ENCODE results near the gene CAPG. TPM values are rescaled to one million over a fixed set of nuclear protein-coding genes. Genes with fewer than 3 reads are reported as not detected.

Gene CAPG
- total RNA-seq, 3 donors from 2014 or later: 9.1 to 10.9 (median 9.5) TPM

GRCh38 chr2:85355073-85355410 is 55.1 kb downstream of the CAPG start:
- Mint-ChIP-seq H3K27me3 (ENCODE audit: low read depth) (no peaks in the 10 kb centered on the region), H3K9me3 (no peaks in the 10 kb centered on the region), H3K4me3 (peak overlapping the region; percentile 98), H3K4me1 (ENCODE audit: low read depth) (peaks cover 43% of the 10 kb centered on the region), H3K36me3 (ENCODE audit: insufficient read depth) (peaks cover 34% of the 10 kb centered on the region)
- ATAC-seq (peak in 1 of 2 donors; percentile 18), DNase-seq (no peak)

DNA sequence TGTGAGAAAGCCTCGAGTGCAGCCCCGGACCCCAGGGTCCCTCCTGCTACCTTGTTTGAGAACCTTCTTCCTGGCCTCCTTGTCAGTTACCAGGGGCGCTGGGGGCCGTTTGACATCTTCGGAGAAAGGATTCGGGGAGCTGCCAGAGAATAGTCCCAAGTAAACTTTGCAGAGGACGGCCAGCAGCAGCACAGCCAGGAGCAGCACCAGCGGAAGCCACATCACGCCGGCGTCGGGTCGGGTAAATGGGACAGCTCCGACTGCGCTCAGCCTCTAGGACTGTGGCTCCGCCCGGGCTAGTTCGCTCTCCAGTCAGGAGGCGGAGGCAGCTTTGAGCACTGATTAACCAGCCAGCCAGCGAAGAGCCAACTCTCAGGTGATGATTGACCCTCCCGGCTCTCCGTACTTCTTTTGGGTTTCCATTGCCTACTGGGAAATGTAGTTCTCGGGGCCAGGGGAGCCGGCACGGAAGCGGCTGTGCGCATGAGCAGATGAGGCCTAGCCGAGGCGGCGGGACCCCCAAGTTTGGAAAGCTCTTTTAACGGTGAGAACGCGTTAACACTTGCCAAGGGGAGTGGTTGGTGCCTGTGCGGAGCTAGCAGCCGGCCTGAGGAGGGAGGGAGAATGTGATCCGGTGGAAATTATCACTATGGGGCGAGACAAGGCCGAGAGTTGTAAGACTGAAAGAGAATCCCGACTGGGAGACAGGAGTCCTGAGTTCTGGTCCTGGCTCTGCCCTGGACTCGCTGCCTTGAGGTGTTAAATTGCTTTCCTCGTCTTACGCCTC is 55.7 kb downstream of the CAPG start, which contains the start of the genes ELMOD3 and RETSAT:
Gene ELMOD3 (plus strand): TSS at position 484 of the 787 bp plus-strand sequence. CDS start 2,430 bp downstream, outside the sequence.
Gene RETSAT (minus strand): TSS at position 243 of the 787 bp plus-strand sequence. CDS start 21 bp downstream, at position 222.
- Mint-ChIP-seq H3K27me3 (ENCODE audit: low read depth) (no peaks in the 10 kb centered on the region), H3K4me3 (peak within 1 kb of the TSS; percentile 98), H3K4me1 (ENCODE audit: low read depth) (peaks cover 41% of the 10 kb centered on the region), H3K36me3 (ENCODE audit: insufficient read depth) (peaks cover 34% of the 10 kb centered on the region), H3K9me3 (no peaks in the 10 kb centered on the region)
- ATAC-seq (peak; percentile 100), DNase-seq (peak; percentile 93)

GRCh38 chr2:85353876-85354285 is 56.3 kb downstream of the CAPG start:
- ATAC-seq (peak in 1 of 2 donors; percentile 3), DNase-seq (no peak)
- peak overlapping the region; percentile 98 for H3K4me3 Mint-ChIP-seq
- H3K36me3 Mint-ChIP-seq (ENCODE audit: insufficient read depth): peaks cover 31% of the 10 kb centered on the region
- H3K27me3 Mint-ChIP-seq (ENCODE audit: low read depth): no peaks in the 10 kb centered on the region
- no peaks in the 10 kb centered on the region for H3K9me3 Mint-ChIP-seq
- H3K4me1 Mint-ChIP-seq (ENCODE audit: low read depth): peaks cover 40% of the 10 kb centered on the region

GRCh38 chr2:85347599-85347998 is 62.6 kb downstream of the CAPG start:
- Mint-ChIP-seq H3K36me3 (ENCODE audit: insufficient read depth) (peaks cover 44% of the 10 kb centered on the region), H3K4me1 (ENCODE audit: low read depth) (peaks cover 5% of the 10 kb centered on the region), H3K9me3 (no peaks in the 10 kb centered on the region), H3K27me3 (ENCODE audit: low read depth) (no peaks in the 10 kb centered on the region), H3K4me3 (no peak overlapping the region)
- no peak for DNase-seq
- no peak for ATAC-seq

Other genes with a start within 250 kb of the CAPG start
- gene TGOLN2, start 82.4 kb downstream of the CAPG start, total RNA-seq: 10 to 100 TPM; 93.8 to 99.6 (median 98.1) TPM
- gene RETSAT, start 55.8 kb downstream of the CAPG start, total RNA-seq: 10 to 100 TPM; 16.0 to 18.6 (median 16.2) TPM
- 1 to 10 TPM; 5.5 to 9.9 (median 8.8) TPM for gene ELMOD3, start 55.6 kb downstream of the CAPG start, total RNA-seq
- gene SH2D6, start 8.3 kb upstream of the CAPG start, total RNA-seq: under 1 TPM; 0.26 to 0.54 (median 0.40) TPM
- 100 to 1,000 TPM; 399 to 423 (median 404) TPM for gene MAT2A, start 128.8 kb upstream of the CAPG start, total RNA-seq
- gene GGCX, start 151.1 kb upstream of the CAPG start, total RNA-seq: 10 to 100 TPM; 20.8 to 24.0 (median 22.1) TPM
- 10 to 100 TPM; 64.6 to 75.9 (median 71.2) TPM for gene VAMP8, start 167.2 kb upstream of the CAPG start, total RNA-seq
- 10 to 100 TPM in 1 of 3 donors, 1 to 10 TPM in 2; 7.3 to 12.1 (median 9.3) TPM for gene VAMP5, start 174.1 kb upstream of the CAPG start, total RNA-seq
- 100 to 1,000 TPM in 1 of 3 donors, 10 to 100 TPM in 2; 87.8 to 108 (median 94.0) TPM for gene RNF181, start 185.4 kb upstream of the CAPG start, total RNA-seq
- 10 to 100 TPM in 2 of 3 donors, 1 to 10 TPM in 1; 9.7 to 11.9 (median 10.5) TPM for gene TMEM150A, start 192.3 kb upstream of the CAPG start, total RNA-seq
- 10 to 100 TPM; 17.1 to 21.0 (median 18.1) TPM for gene C2orf68, start 201.7 kb upstream of the CAPG start, total RNA-seq
- gene USP39, start 205.8 kb upstream of the CAPG start, total RNA-seq: 100 to 1,000 TPM; 106 to 110 (median 107) TPM

Measured in activated T-cell treated with anti-CD3 and anti-CD28 coated beads, Interleukin-2, amount 50 U/mL, for 4 hours (primary cell).